MM.1S (cell line): ENCODE results near the gene RUNX2.

Source experiments
- EZH2 ChIP-seq: fragments of 300-600 bp; sonication (generic); optimal IDR thresholded peaks from 2 replicates; pipeline ENCODE3; 2017; ENCODE audit warnings: low read depth, mild to moderate bottlenecking, antibody characterized with exemption, low read length, mixed read lengths
- EZH2phosphoT487 ChIP-seq: fragments of 300-600 bp; sonication (generic); IDR thresholded peaks from 2 replicates; pipeline ENCODE4 v1.6.1; 2018; ENCODE audit warnings: antibody characterized with exemption, low read length
- TF ChIP-seq, protein P1 (sequence below): fragments of 300-600 bp; sonication (generic); IDR thresholded peaks from 2 replicates; pipeline ENCODE4 v1.5.1; 2016; ENCODE audit warnings: antibody characterized with exemption, low read length, mixed read lengths

DNA sequence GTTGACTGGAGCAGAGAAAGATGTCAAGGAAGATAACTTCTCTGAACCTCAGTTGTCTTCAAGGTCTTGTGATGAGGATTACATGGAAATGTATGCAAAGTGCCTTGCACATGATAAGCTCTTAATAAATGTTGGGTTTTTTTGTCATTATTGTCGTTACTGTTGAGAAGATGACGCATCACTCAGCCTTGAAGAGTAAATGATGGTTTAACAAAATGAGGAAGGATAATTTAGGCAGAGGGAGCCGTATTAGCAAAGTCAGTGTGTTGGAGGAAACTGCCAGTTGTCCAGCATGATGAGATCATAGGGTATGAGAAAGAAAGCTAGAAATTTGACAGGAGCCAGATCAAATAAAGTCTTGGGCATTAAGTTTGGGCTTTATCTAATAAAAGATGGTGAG is 58.4 kb downstream of the RUNX2 start:
- TF ChIP-seq, protein P1, sequence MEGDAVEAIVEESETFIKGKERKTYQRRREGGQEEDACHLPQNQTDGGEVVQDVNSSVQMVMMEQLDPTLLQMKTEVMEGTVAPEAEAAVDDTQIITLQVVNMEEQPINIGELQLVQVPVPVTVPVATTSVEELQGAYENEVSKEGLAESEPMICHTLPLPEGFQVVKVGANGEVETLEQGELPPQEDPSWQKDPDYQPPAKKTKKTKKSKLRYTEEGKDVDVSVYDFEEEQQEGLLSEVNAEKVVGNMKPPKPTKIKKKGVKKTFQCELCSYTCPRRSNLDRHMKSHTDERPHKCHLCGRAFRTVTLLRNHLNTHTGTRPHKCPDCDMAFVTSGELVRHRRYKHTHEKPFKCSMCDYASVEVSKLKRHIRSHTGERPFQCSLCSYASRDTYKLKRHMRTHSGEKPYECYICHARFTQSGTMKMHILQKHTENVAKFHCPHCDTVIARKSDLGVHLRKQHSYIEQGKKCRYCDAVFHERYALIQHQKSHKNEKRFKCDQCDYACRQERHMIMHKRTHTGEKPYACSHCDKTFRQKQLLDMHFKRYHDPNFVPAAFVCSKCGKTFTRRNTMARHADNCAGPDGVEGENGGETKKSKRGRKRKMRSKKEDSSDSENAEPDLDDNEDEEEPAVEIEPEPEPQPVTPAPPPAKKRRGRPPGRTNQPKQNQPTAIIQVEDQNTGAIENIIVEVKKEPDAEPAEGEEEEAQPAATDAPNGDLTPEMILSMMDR: no peak
- TF ChIP-seq EZH2 (no peak), EZH2phosphoT487 (no peak)
